ENCODE results near the gene PLEKHM2.

The PLEKHM2 gene

GRCh38 chr1:15684042-15684461, at the start of gene PLEKHM2:
TSS of gene PLEKHM2 (plus strand) at chr1:15684320. CDS start at chr1:15684559, 239 bp downstream.
- no peaks in the 10 kb centered on the region for H3K9me2 ChIP-seq (ENCODE audit: low read depth, low read length)
- H3K4me2 ChIP-seq (ENCODE audit: low read length) = peak within 1 kb of the TSS; percentile 85
- no peaks in the 10 kb centered on the region for H3K27me3 ChIP-seq (ENCODE audit: insufficient read depth, low read length)
- H3K9me3 ChIP-seq (ENCODE audit: low read length) = no peaks in the 10 kb centered on the region
- peak within 1 kb of the TSS; percentile 90 for H3K9ac ChIP-seq (ENCODE audit: low read length)
- H3F3A ChIP-seq (ENCODE audit: insufficient read depth, low read length) = no peaks in the 10 kb centered on the region
- no peaks in the 10 kb centered on the region for H4K20me1 ChIP-seq (ENCODE audit: insufficient read depth, low read length)
- H3K36me3 ChIP-seq (ENCODE audit: insufficient read depth, low read length) = peaks cover 13% of the 10 kb centered on the region
- H3K4me1 ChIP-seq (ENCODE audit: insufficient read depth, low read length, severe bottlenecking) = peaks cover 30% of the 10 kb centered on the region
- H3K27ac ChIP-seq (ENCODE audit: low read depth, low read length, poor library complexity, severe bottlenecking) = peak within 1 kb of the TSS; percentile 43
- TF ChIP-seq EZH2 (IDR thresholded peaks at IDR 0.05; ENCODE audit: borderline replicate concordance, low read length) = no peak
- TF ChIP-seq CTCF (IDR thresholded peaks at IDR 0.05; ENCODE audit: low read length) = no peak
- H2AFZ ChIP-seq (ENCODE audit: low read length) = no peak within 1 kb of the TSS
- peak within 1 kb of the TSS; percentile 94 for H3K4me3 ChIP-seq (ENCODE audit: low read depth, low read length, poor library complexity, severe bottlenecking)
- H3K79me2 ChIP-seq (ENCODE audit: insufficient read depth, low read length) = peaks cover 32% of the 10 kb centered on the region

- Histone ChIP-seq H3K36me3 (ENCODE audit: insufficient read depth, low read length) (peaks cover 97% of the 10 kb centered on the region), H3K27me3 (ENCODE audit: insufficient read depth, low read length) (no peaks in the 10 kb centered on the region), H3F3A (ENCODE audit: insufficient read depth, low read length) (no peaks in the 10 kb centered on the region), H3K4me2 (ENCODE audit: low read length) (no peak overlapping the region), H3K4me3 (ENCODE audit: low read depth, low read length, poor library complexity, severe bottlenecking) (no peak overlapping the region), H3K9ac (ENCODE audit: low read length) (no peak overlapping the region), H3K27ac (ENCODE audit: low read depth, low read length, poor library complexity, severe bottlenecking) (no peak overlapping the region), H3K9me3 (ENCODE audit: low read length) (no peaks in the 10 kb centered on the region), H3K4me1 (ENCODE audit: insufficient read depth, low read length, severe bottlenecking) (no peaks in the 10 kb centered on the region), H3K79me2 (ENCODE audit: insufficient read depth, low read length) (no peaks in the 10 kb centered on the region), H4K20me1 (ENCODE audit: insufficient read depth, low read length) (no peaks in the 10 kb centered on the region), H3K9me2 (ENCODE audit: low read depth, low read length) (no peaks in the 10 kb centered on the region), H2AFZ (ENCODE audit: low read length) (no peak overlapping the region)
- TF ChIP-seq EZH2 (IDR thresholded peaks at IDR 0.05; ENCODE audit: borderline replicate concordance, low read length) (no peak), CTCF (IDR thresholded peaks at IDR 0.05; ENCODE audit: low read length) (no peak)
These were observed 47.7 kb upstream of the PLEKHM2 start for GRCh38 chr1:15636436-15636835.

- H3K27me3 ChIP-seq (ENCODE audit: insufficient read depth, low read length) = no peaks in the 10 kb centered on the region
- H4K20me1 ChIP-seq (ENCODE audit: insufficient read depth, low read length) = no peaks in the 10 kb centered on the region
- H3K27ac ChIP-seq (ENCODE audit: low read depth, low read length, poor library complexity, severe bottlenecking) = no peak overlapping the region
- peaks cover 93% of the 10 kb centered on the region for H3K36me3 ChIP-seq (ENCODE audit: insufficient read depth, low read length)
- H3K9me2 ChIP-seq (ENCODE audit: low read depth, low read length) = no peaks in the 10 kb centered on the region
- H3K4me1 ChIP-seq (ENCODE audit: insufficient read depth, low read length, severe bottlenecking) = no peaks in the 10 kb centered on the region
- no peak overlapping the region for H3K9ac ChIP-seq (ENCODE audit: low read length)
- H3K9me3 ChIP-seq (ENCODE audit: low read length) = no peaks in the 10 kb centered on the region
- no peak for TF ChIP-seq EZH2 (IDR thresholded peaks at IDR 0.05; ENCODE audit: borderline replicate concordance, low read length)
- no peak for TF ChIP-seq CTCF (IDR thresholded peaks at IDR 0.05; ENCODE audit: low read length)
- H3F3A ChIP-seq (ENCODE audit: insufficient read depth, low read length) = no peaks in the 10 kb centered on the region
- no peak overlapping the region for H2AFZ ChIP-seq (ENCODE audit: low read length)
- H3K4me3 ChIP-seq (ENCODE audit: low read depth, low read length, poor library complexity, severe bottlenecking) = no peak overlapping the region
- no peaks in the 10 kb centered on the region for H3K79me2 ChIP-seq (ENCODE audit: insufficient read depth, low read length)
- H3K4me2 ChIP-seq (ENCODE audit: low read length) = no peak overlapping the region
These were observed 46.3 kb upstream of the PLEKHM2 start for GRCh38 chr1:15637826-15638225.

Measured in OCI-LY1 (cell line).